Adipose tissue (tissue), 3 donors: ENCODE results near the gene TYW1B. TPM values are rescaled to one million over a fixed set of nuclear protein-coding genes. Genes with fewer than 3 reads are reported as not detected.
"Not testable (repeated sequence)": the region's sequence is repeated elsewhere in the genome, so short reads cannot be mapped to it uniquely, and the experiment has no call there.

ENCODE experiments used
- H3K27ac ChIP-seq: one replicate; pipeline ENCODE4 v1.5.1; 2013; ENCODE audit warnings: low read depth, low read length
- WGBS, 3 donors: extraction: QIAGEN DNeasy Blood & Tissue Kit; methylation state at CpG; one replicate each; pipeline ENCODE4 v1.1.7; 2013; 5-methylcytosine and 5-hydroxymethylcytosine counted together
- polyA plus RNA-seq, 3 donors: library from polyadenylated mRNA; stranded (reverse); fragments of 200-250 nt; gene quantifications; one replicate each; pipeline ENCODE4 v1.2.3, GENCODE V29; 2013
- donor health status: healthy with polysubstance abuse.
- donor health status: Bipolar disorder and iron deficiency.
- donor health status: healthy.

Gene TYW1B
- 1 to 10 TPM in 1 of 3 donors, under 1 TPM in 2; 0.56 to 2.5 (median 0.79) TPM for polyA plus RNA-seq

- H3K27ac ChIP-seq = peak within 1 kb of the TSS; percentile 66
- WGBS, 3 donors = 0% methylated on average over 41 to 49 of the region's 49 CpGs
Measured at GRCh38 chr7:72827839-72828591, at the start of gene TYW1B. TYW1B (minus strand) TSS chr7:72828200; CDS start chr7:72828075, 125 bp downstream.

GRCh38 chr7:72867591-72867990 lies 39.6 kb upstream of the TYW1B start:
- WGBS, 3 donors = 51 to 63% (median 58%) methylated on average over 4 to 6 of the region's 7 CpGs

GRCh38 chr7:72858846-72859400 lies 30.9 kb upstream of the TYW1B start:
- not testable (repeated sequence) for H3K27ac ChIP-seq
- 79 to 83% (median 80%) methylated on average over 9 of the region's 9 CpGs for WGBS, 3 donors

More at GRCh38 chr7:72867591-72867990, 39.6 kb upstream of the TYW1B start:
- H3K27ac ChIP-seq = not testable (repeated sequence)

GRCh38 chr7:72857925-72858324 lies 29.9 kb upstream of the TYW1B start:
- not testable (repeated sequence) for H3K27ac ChIP-seq
- whole genome bisulfite sequencing, 3 donors = 48 to 56% (median 53%) methylated on average over 1 of the region's 1 CpG

GRCh38 chr7:72855261-72855660 lies 27.3 kb upstream of the TYW1B start:
- 85 to 90% (median 89%) methylated on average over 5 to 6 of the region's 6 CpGs for WGBS, 3 donors

GRCh38 chr7:72852937-72853336 lies 24.9 kb upstream of the TYW1B start:
- H3K27ac ChIP-seq = not testable (repeated sequence)
- 89 to 100% (median 100%) methylated on average over 1 of the region's 2 CpGs for WGBS, 3 donors

More at GRCh38 chr7:72855261-72855660, 27.3 kb upstream of the TYW1B start:
- H3K27ac ChIP-seq = not testable (repeated sequence)

GRCh38 chr7:72850746-72851145 lies 22.7 kb upstream of the TYW1B start:
- not testable (repeated sequence) for H3K27ac ChIP-seq
- 81 to 92% (median 82%) methylated on average over 3 of the region's 3 CpGs for WGBS, 3 donors

- 94 to 97% (median 95%) methylated on average over 15 of the region's 15 CpGs for WGBS, 3 donors
- H3K27ac ChIP-seq = not testable (repeated sequence)
Measured at GRCh38 chr7:72844146-72844545, 16.1 kb upstream of the TYW1B start.

GRCh38 chr7:72843166-72843565 lies 15.2 kb upstream of the TYW1B start:
- WGBS, 3 donors = 82 to 98% (median 89%) methylated on average over 3 to 4 of the region's 4 CpGs
- H3K27ac ChIP-seq = not testable (repeated sequence)

GRCh38 chr7:72840966-72841511 lies 13.0 kb upstream of the TYW1B start:
- WGBS, 3 donors = 87 to 91% (median 90%) methylated on average over 6 of the region's 6 CpGs
- not testable (repeated sequence) for H3K27ac ChIP-seq

- 96 to 98% (median 96%) methylated on average over 6 of the region's 6 CpGs for WGBS, 3 donors
- not testable (repeated sequence) for H3K27ac ChIP-seq
Measured at GRCh38 chr7:72838315-72838714, 10.3 kb upstream of the TYW1B start.

GRCh38 chr7:72837291-72837690 lies 9.3 kb upstream of the TYW1B start:
- WGBS, 3 donors = 91 to 94% (median 93%) methylated on average over 3 of the region's 3 CpGs
- H3K27ac ChIP-seq = not testable (repeated sequence)

GRCh38 chr7:72830567-72830966 lies 2.6 kb upstream of the TYW1B start:
- not testable (repeated sequence) for H3K27ac ChIP-seq
- WGBS, 3 donors = 32 to 37% (median 35%) methylated on average over 4 to 5 of the region's 5 CpGs

- 0 to 1% (median 0%) methylated on average over 29 of the region's 29 CpGs for WGBS, 3 donors
- peak overlapping the region; percentile 51 for H3K27ac ChIP-seq
Measured at GRCh38 chr7:72829687-72830354, 1.8 kb upstream of the TYW1B start.

GRCh38 chr7:72829291-72829686 lies 1.3 kb upstream of the TYW1B start:
- 0% methylated on average over 36 of the region's 36 CpGs for WGBS, 3 donors
- H3K27ac ChIP-seq = peak overlapping the region; percentile 51

- not testable (repeated sequence) for H3K27ac ChIP-seq
- WGBS, 3 donors = 55 to 76% (median 60%) methylated on average over 9 to 10 of the region's 11 CpGs
Measured at GRCh38 chr7:72823765-72824732, 4.0 kb downstream of the TYW1B start.

GRCh38 chr7:72822497-72822896 lies 5.5 kb downstream of the TYW1B start:
- not testable (repeated sequence) for H3K27ac ChIP-seq
- 90 to 96% (median 92%) methylated on average over 3 of the region's 3 CpGs for WGBS, 3 donors
